Brain microvascular endothelial cell (primary cell): Measurements from ENCODE around the gene NRXN3.

Experiments used
- DNase-seq: peaks from one replicate; pipeline ENCODE4 v3.0.0-alpha.2; 2020
- H3K27ac ChIP-seq: fragments of 250-450 bp; sonication (Bioruptor Pico); 2 replicates; pipeline ENCODE4 v1.5.1; 2020; ENCODE audit warnings: mild to moderate bottlenecking, moderate library complexity
- H3K27me3 ChIP-seq: fragments of 250-450 bp; sonication (Bioruptor Pico); replicated peaks from 2 replicates; pipeline ENCODE4 v1.5.1; 2020; ENCODE audit warnings: mild to moderate bottlenecking
- H3K36me3 ChIP-seq: fragments of 250-450 bp; sonication (Bioruptor Pico); replicated peaks from 2 replicates; pipeline ENCODE4 v1.5.1; 2020; ENCODE audit warnings: mild to moderate bottlenecking
- H3K4me3 ChIP-seq: 2 replicates; pipeline ENCODE4 v1.5.1; 2011; ENCODE audit warnings: low read depth, mild to moderate bottlenecking, control low read depth, low read length, moderate library complexity
- in situ Hi-C: cut with HindIII; loops from 2 replicates; pipeline ENCODE4 v1.10.0; 2017; ENCODE audit warnings: low sequenced_read_pairs, low pct_ligation_motif_present
- TF ChIP-seq, protein P1 (sequence below): IDR thresholded peaks from 2 replicates; pipeline ENCODE4 v1.5.1; 2011; ENCODE audit warnings: low read depth, mild to moderate bottlenecking, moderate library complexity, low read length, control low read depth, inconsistent platforms; ENCODE audit errors: missing control alignments

The NRXN3 gene

DNA sequence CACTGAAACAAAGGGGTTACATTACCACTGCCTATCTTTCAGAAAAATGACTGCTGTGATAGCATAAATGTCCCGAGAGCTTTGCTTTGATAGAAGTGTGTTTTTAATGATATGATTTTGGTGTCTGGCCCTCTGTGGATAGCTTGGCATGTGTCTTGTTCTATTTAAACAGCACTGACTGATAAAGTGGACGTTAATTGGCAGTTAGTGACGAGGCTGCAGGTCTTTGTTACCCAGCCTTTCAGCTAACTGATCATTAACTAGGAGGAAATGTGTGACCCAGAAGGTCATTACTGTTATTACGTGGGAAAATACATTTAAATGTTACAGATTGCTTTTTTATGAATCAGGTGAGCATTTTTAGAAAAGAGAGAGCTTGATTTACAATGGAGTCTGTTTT, 1612.9 kb downstream of the NRXN3 start:
- in situ Hi-C loops: no loop called here
- H3K27ac ChIP-seq: no peak overlapping the region
- TF ChIP-seq, protein P1, sequence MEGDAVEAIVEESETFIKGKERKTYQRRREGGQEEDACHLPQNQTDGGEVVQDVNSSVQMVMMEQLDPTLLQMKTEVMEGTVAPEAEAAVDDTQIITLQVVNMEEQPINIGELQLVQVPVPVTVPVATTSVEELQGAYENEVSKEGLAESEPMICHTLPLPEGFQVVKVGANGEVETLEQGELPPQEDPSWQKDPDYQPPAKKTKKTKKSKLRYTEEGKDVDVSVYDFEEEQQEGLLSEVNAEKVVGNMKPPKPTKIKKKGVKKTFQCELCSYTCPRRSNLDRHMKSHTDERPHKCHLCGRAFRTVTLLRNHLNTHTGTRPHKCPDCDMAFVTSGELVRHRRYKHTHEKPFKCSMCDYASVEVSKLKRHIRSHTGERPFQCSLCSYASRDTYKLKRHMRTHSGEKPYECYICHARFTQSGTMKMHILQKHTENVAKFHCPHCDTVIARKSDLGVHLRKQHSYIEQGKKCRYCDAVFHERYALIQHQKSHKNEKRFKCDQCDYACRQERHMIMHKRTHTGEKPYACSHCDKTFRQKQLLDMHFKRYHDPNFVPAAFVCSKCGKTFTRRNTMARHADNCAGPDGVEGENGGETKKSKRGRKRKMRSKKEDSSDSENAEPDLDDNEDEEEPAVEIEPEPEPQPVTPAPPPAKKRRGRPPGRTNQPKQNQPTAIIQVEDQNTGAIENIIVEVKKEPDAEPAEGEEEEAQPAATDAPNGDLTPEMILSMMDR: no peak
- no peak overlapping the region for H3K4me3 ChIP-seq
- no peak for DNase-seq
- H3K36me3 ChIP-seq: no peaks in the 10 kb centered on the region
- no peaks in the 10 kb centered on the region for H3K27me3 ChIP-seq

DNA sequence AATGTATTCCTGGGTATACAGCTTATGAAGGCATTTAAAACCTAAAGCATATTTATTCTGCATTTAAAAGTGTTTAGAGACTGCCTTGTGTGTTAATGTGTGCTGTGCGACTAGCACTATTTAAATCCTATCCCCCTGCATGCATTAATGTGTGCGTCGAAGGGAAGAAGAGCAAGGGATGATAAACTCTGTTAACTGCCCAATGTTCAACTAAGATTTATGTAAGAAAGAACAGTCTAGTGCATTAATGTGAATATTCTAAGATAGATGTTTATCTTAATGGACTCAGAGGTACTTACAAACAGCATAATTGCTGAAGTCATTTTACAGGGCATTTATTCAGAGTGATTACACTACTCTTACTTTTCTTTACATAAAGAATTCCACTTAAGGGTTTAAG, 1616.3 kb downstream of the NRXN3 start:
- Histone ChIP-seq H3K36me3 (no peaks in the 10 kb centered on the region), H3K27ac (no peak overlapping the region), H3K4me3 (no peak overlapping the region), H3K27me3 (no peaks in the 10 kb centered on the region)
- in situ Hi-C loops: no loop called here
- DNase-seq: no peak
- TF ChIP-seq, protein P1: no peak

DNA sequence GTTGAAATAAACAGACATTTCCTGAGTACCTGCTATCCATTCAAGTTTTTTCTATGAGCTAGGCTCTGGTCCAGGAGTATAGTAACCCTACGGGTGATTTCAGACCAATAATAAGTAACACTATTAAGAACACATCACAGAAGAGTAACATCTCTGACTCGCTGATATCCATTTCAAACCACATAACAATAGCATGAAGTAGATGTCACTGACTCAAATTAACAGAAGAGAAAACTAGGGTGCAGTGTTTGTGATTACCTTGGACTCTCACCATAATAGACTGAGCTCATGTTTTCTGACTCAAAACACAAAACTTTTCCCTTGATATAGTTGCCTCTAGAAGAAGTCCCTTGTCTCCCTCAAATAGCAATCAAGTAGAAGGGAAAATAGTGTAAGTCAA, 1618.2 kb downstream of the NRXN3 start:
- in situ Hi-C loops: no loop called here
- DNase-seq: no peak
- Histone ChIP-seq H3K27me3 (no peaks in the 10 kb centered on the region), H3K36me3 (no peaks in the 10 kb centered on the region), H3K4me3 (no peak overlapping the region), H3K27ac (no peak overlapping the region)
- TF ChIP-seq, protein P1: no peak

DNA sequence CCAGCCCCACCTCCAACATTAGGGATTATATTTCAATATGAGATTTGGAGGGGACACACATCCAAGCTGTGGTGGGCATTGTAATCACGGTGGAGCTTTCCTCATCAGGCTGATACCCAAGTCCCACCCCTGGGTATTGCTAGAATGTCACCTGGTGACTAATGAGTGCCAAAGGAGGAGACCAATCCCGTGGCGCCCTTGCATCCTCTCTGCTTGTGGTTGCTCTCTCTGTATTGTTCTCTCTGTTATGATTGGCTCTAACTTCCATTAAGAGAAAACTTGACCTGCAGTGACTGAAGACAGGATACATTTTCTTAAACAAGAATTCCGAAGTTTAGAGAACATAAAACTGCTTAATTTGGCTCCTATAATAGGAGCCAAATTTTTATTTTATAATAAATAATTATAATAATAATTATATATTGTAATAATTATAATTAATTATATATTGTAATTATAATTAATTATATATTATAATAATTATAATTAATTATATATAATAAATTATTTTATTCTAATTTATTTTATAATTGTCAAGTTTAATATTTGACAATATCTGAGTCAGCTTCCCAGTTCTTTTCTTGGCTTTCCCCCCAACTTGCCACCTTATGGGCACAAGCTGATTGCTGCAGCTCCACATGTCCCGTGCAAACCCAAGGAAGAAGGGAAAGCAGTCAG, 1621.0 kb downstream of the NRXN3 start:
- in situ Hi-C loops: no loop called here

DNA sequence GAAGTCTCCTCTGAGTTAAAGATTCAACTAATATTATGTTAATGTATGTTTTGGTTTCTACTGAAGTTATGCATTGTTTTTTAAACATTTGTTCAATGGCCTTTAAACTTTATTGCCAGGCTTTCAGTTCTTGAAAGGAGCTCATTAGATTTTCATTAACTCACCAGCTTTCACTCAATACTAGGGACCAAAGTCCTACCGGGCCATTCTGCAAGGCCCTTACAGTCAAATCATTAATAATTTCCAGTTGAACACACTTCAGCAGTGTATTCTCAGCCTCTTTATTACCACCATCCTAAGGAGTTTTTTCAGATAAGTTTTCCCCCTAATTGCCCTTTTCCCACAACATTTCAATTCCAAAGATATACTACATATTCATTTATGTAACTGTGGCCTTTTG, 1631.9 kb downstream of the NRXN3 start:
- H3K27me3 ChIP-seq: no peaks in the 10 kb centered on the region
- H3K36me3 ChIP-seq: no peaks in the 10 kb centered on the region
- H3K27ac ChIP-seq: no peak overlapping the region
- H3K4me3 ChIP-seq: no peak overlapping the region
- in situ Hi-C loops: no loop called here
- no peak for DNase-seq
- TF ChIP-seq, protein P1: no peak

More for the DNA sequence above, 1621.0 kb downstream of the NRXN3 start:
- no peaks in the 10 kb centered on the region for H3K36me3 ChIP-seq
- H3K4me3 ChIP-seq: no peak overlapping the region
- H3K27me3 ChIP-seq: no peaks in the 10 kb centered on the region
- TF ChIP-seq, protein P1: no peak
- no peak overlapping the region for H3K27ac ChIP-seq
- no peak for DNase-seq

DNA sequence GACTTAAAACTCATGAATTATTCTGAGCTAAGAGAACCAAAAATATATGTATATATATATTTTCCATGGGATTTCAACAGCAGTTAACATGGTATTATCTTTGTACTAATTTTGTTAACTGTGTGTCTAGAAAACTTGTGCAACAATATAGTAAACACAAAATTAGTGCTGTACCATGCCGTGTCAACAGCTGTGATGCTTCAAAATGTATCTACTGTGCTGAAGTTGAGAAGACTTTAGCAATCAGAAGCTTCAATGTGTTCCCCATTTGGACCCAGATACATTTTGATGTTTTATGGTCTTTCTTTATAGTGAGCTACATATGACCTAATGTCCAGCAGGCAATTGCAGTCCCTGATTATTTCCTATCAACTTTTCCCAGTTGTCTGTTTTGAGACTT, 1635.5 kb downstream of the NRXN3 start:
- H3K36me3 ChIP-seq: no peaks in the 10 kb centered on the region
- TF ChIP-seq, protein P1: no peak

More for the DNA sequence above, 1635.5 kb downstream of the NRXN3 start:
- no peak overlapping the region for H3K27ac ChIP-seq
- no peaks in the 10 kb centered on the region for H3K27me3 ChIP-seq
- no peak for DNase-seq
- in situ Hi-C loops: no loop called here
- H3K4me3 ChIP-seq: no peak overlapping the region
